OCI-LY3 (cell line): ENCODE results near the gene RAD51B.

Experiments used
- CTCF ChIP-seq: fragments of 200-600, 300-600 bp; sonication (generic); IDR thresholded peaks from 2 replicates; pipeline ENCODE4 v1.5.1; 2014; ENCODE audit warnings: antibody characterized with exemption, low read length, low read depth
- EZH2phosphoT487 ChIP-seq: fragments of 200-600 bp; shearing (Covaris generic); IDR thresholded peaks from 2 replicates; pipeline ENCODE4 v1.6.1; 2018; ENCODE audit warnings: antibody characterized with exemption, mixed run types, low read depth

- no peak for TF ChIP-seq CTCF
- no peak for TF ChIP-seq EZH2phosphoT487
These were observed 151.3 kb downstream of the RAD51B start for GRCh38 chr14:67970923-67971322.
